CD4-positive, alpha-beta memory T cell (primary cell): ENCODE measurements around the gene SEC14L5. TPM values are rescaled to one million over a fixed set of nuclear protein-coding genes. Genes with fewer than 3 reads are reported as not detected.

Source experiments
- CTCF ChIA-PET: fragments of 350-600 bp; sonication (Branson Sonifier 250); formaldehyde crosslinking; loops from one replicate; lab custom pipeline; 2021; ENCODE audit warnings: inconsistent platforms; ENCODE audit not compliant: partially characterized antibody; lab: Charles Lee
- POLR2A ChIA-PET: fragments of 350-600 bp; sonication (Branson Sonifier 250); formaldehyde crosslinking; loops from one replicate; lab custom pipeline; 2021; ENCODE audit not compliant: partially characterized antibody; lab: Charles Lee
- DNase-seq, 5 donors: peaks; one replicate each; pipeline versions ENCODE4 v3.0.0 to v3.0.0-alpha.2; 2020 to 2022; ENCODE audit warnings: mixed read lengths in 1 of 5
- H3K27ac ChIP-seq: one replicate; pipeline ENCODE4 v1.7.0; 2013; ENCODE audit warnings: low read depth, low read length
- H3K27me3 ChIP-seq: 2 replicates; pipeline ENCODE4 v1.7.0; 2013; ENCODE audit warnings: mild to moderate bottlenecking, low read length, moderate library complexity; ENCODE audit not compliant: insufficient read depth
- H3K36me3 ChIP-seq: 2 replicates; pipeline ENCODE4 v1.7.0; 2013; ENCODE audit warnings: mild to moderate bottlenecking, low read length, moderate library complexity; ENCODE audit not compliant: insufficient read depth
- H3K4me1 ChIP-seq: 2 replicates; pipeline ENCODE4 v1.7.0; 2013; ENCODE audit warnings: mild to moderate bottlenecking, low read length, moderate library complexity; ENCODE audit not compliant: insufficient read depth
- H3K4me3 ChIP-seq, 2 donors: one replicate each; pipeline ENCODE4 v1.7.0; 2013; ENCODE audit warnings: low read length in 2 of 2, mild to moderate bottlenecking in 1 of 2
- H3K9me3 ChIP-seq, 2 donors: one replicate each; pipeline ENCODE4 v1.7.0; 2013; ENCODE audit warnings: low read length in 2 of 2, control low read depth in 1 of 2; ENCODE audit not compliant: control insufficient read depth in 1 of 2
- H3K27ac Mint-ChIP-seq, 7 donors: one replicate each; pipeline ENCODE4 v1.8.0; 2020 to 2021; ENCODE audit warnings: mixed read lengths in 7 of 7, mild to moderate bottlenecking in 6 of 7, inconsistent platforms in 3 of 7, moderate library complexity in 3 of 7
- H3K27me3 Mint-ChIP-seq, 2 donors: one replicate each; pipeline ENCODE4 v1.8.0; 2020 to 2021; ENCODE audit warnings: mixed read lengths in 2 of 2
- H3K36me3 Mint-ChIP-seq, 2 donors: one replicate each; pipeline ENCODE4 v1.8.0; 2020 to 2021; ENCODE audit warnings: mixed read lengths in 2 of 2, inconsistent platforms in 1 of 2, mild to moderate bottlenecking in 1 of 2
- H3K4me1 Mint-ChIP-seq, 4 donors: one replicate each; pipeline ENCODE4 v1.8.0; 2020 to 2021; ENCODE audit warnings: mixed read lengths in 4 of 4, mild to moderate bottlenecking in 1 of 4
- H3K4me3 Mint-ChIP-seq, 8 donors: one replicate each; pipeline ENCODE4 v1.8.0; 2020 to 2021; ENCODE audit warnings: mixed read lengths in 8 of 8, mild to moderate bottlenecking in 7 of 8, moderate library complexity in 6 of 8, inconsistent platforms in 3 of 8
- H3K9me3 Mint-ChIP-seq, 8 donors: one replicate each; pipeline ENCODE4 v1.8.0; 2020 to 2021; ENCODE audit warnings: mixed read lengths in 8 of 8, mild to moderate bottlenecking in 5 of 8, inconsistent platforms in 3 of 8, moderate library complexity in 1 of 8
- intact Hi-C: fragments of 100-400 bp; cut with micrococcal nuclease; formaldehyde crosslinking; loops from one replicate; pipeline ENCODE4 v1.15.1; 2023
- polyA plus RNA-seq, 2 donors: library from polyadenylated mRNA; unstranded; fragments of 300-500 nt; fragmentation: Illumina TruSeq; gene quantifications; one replicate each; pipeline ENCODE4 v1.2.3, GENCODE V29; 2021
- total RNA-seq, 2 experiments: library from RNA; stranded (reverse); gene quantifications; one replicate each; pipeline ENCODE4 v1.2.3, GENCODE V29; 2021

SEC14L5 gene
- total RNA-seq (not detected), polyA plus RNA-seq (not detected)

DNA sequence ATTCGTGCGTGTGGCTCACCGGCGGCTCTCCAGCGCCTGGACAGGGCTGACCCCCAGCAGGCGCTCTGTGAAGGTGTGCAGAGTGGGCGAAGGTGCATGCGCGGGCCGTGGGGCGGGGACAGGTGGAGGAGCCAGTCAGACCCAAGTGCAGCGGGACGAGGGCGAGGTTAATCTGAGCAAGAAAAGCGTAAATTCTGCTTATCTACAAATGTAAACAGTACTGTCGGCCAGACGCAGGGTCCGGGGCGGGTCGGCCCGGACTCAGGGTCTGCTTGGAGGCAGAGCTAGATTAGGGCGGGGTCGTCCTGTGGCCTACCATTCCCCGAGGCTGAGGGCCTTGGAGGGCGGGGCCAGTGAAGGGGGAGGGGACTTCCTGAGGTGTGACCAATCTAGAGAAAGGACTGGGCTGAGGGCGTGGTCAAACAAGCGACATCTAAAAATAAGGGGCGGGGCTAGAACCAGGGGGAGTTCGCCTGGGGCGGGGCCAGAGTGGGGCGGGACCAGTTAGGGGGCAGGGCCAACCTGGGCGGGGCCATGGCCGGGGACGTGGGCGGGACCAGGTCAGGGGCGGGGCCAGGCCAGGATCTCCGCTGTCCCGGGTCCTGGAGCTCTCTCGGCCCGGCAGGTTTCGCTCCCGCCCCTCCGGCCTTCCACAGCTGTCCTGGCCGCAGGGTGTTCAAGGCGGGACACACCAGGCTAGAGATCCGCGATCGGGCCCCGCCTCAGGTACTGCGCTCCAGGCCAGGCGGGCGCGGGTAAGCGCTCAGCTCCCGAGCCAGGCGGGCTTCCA, at the start of gene SEC14L5:
TSS of gene SEC14L5 (plus strand) at position 611 of the 790 bp plus-strand sequence. CDS start 994 bp downstream, outside the sequence.
- peak within 1 kb of the TSS; percentile 1 to 77 (median 57) for H3K27ac Mint-ChIP-seq
- peaks cover 12 to 28% (median 20%) of the 10 kb centered on the region in 4 donors for H3K4me1 Mint-ChIP-seq
- H3K9me3 ChIP-seq = no peaks in the 10 kb centered on the region
- H3K27me3 Mint-ChIP-seq = peaks cover 21 to 30% of the 10 kb centered on the region in 2 donors
- DNase-seq = peak; percentile 86 to 96 (median 89)
- no peaks in the 10 kb centered on the region for H3K9me3 Mint-ChIP-seq
- no peaks in the 10 kb centered on the region for H3K36me3 ChIP-seq
- ChIA-PET CTCF (interaction anchor here (1.5 kb wide), 1 partner anchor 409 kb away, joined by 4 read pairs; no protein-coding TSS in a partner anchor), POLR2A (no interaction called here)
- H3K4me1 ChIP-seq = peaks cover 16% of the 10 kb centered on the region
- no peak within 1 kb of the TSS for H3K27ac ChIP-seq
- peak within 1 kb of the TSS; percentile 78 to 92 (median 86) for H3K4me3 Mint-ChIP-seq
- H3K27me3 ChIP-seq = peaks cover 11% of the 10 kb centered on the region
- H3K4me3 ChIP-seq = peak within 1 kb of the TSS; percentile 23 to 45
- intact Hi-C loops = loop anchor here (1.0 to 10.0 kb wide), 5 partner anchors 111 to 1023 kb away; partner anchors contain the start of genes GLYR1, PAM16 and UBN1
- no peaks in the 10 kb centered on the region for H3K36me3 Mint-ChIP-seq

DNA sequence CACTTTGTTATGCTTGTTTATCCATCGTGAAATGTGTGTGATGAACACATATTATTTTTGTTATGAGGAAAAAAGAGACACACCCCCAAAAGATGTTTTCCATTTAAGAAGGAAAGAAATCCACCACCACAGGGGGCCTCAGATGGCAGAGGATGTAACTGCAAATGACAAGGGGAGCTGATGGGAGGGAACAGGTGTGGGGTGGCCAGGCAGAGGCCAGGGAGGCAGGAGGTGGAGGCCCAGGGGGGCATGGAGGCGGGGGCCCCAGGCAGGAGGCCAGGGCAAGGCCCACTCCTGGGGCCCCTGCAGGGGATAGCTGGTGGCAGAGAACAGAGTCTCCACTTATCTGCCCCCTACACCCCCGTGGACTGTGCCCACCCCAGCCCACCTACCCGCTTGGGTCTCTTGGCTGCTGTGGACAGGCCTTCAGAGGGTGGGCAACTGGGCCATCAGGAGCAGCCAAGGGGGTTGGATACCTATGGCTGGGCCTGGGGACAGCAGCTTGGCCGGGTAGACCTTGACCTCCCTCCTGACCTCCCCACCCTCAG, 49.2 kb upstream of the SEC14L5 start:
- H3K4me1 Mint-ChIP-seq = no peaks in the 10 kb centered on the region
- POLR2A ChIA-PET = no interaction called here
- intact Hi-C loops = no loop called here

GRCh38 chr16:4909825-4910224, 48.3 kb upstream of the SEC14L5 start:
- no peak overlapping the region for H3K27ac ChIP-seq
- ChIA-PET CTCF (no interaction called here), POLR2A (no interaction called here)
- H3K4me1 ChIP-seq = no peaks in the 10 kb centered on the region
- H3K4me3 ChIP-seq = no peak overlapping the region
- no peaks in the 10 kb centered on the region for H3K36me3 Mint-ChIP-seq
- H3K27me3 Mint-ChIP-seq = peaks cover 1 to 6% of the 10 kb centered on the region in 2 donors
- DNase-seq = no peak
- H3K4me3 Mint-ChIP-seq = no peak overlapping the region
- H3K36me3 ChIP-seq = no peaks in the 10 kb centered on the region
- H3K27ac Mint-ChIP-seq = no peak overlapping the region
- no peaks in the 10 kb centered on the region for H3K4me1 Mint-ChIP-seq
- H3K9me3 Mint-ChIP-seq = no peaks in the 10 kb centered on the region
- intact Hi-C loops = no loop called here
- H3K27me3 ChIP-seq = no peaks in the 10 kb centered on the region
- H3K9me3 ChIP-seq = no peaks in the 10 kb centered on the region

More for the DNA sequence above, 49.2 kb upstream of the SEC14L5 start:
- H3K4me3 ChIP-seq = no peak overlapping the region
- CTCF ChIA-PET = no interaction called here
- H3K27ac Mint-ChIP-seq = no peak overlapping the region
- H3K36me3 Mint-ChIP-seq = no peaks in the 10 kb centered on the region
- H3K9me3 Mint-ChIP-seq = no peaks in the 10 kb centered on the region
- H3K4me1 ChIP-seq = no peaks in the 10 kb centered on the region
- no peak for DNase-seq
- no peak overlapping the region for H3K27ac ChIP-seq
- H3K9me3 ChIP-seq = no peaks in the 10 kb centered on the region
- H3K27me3 Mint-ChIP-seq = peaks cover 9 to 10% of the 10 kb centered on the region in 2 donors
- H3K36me3 ChIP-seq = no peaks in the 10 kb centered on the region
- H3K4me3 Mint-ChIP-seq = no peak overlapping the region
- no peaks in the 10 kb centered on the region for H3K27me3 ChIP-seq

DNA sequence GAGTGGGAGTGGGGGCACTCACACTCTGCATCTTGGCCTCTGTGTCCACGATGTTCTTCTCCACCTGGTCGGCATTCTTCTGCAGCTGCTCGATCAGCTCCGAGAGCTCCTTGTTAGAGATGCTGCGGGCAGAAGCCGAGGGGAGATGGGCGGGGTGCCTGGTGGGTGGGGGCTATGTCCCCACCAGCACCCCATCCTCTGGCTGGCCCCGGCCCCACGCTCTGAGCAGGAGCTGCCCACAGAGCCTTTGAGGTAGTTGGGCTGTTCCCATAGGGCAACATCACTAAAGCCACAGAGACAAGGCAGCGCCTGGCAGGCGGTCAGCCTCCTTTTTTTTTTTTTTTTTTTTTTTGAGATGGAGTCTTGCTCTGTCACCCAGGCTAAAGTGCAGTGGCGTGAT, 47.3 kb upstream of the SEC14L5 start:
- H3K4me3 Mint-ChIP-seq = no peak overlapping the region
- no peak for DNase-seq
- intact Hi-C loops = no loop called here
- H3K27me3 Mint-ChIP-seq = peaks cover 0 to 2% of the 10 kb centered on the region in 2 donors
- no peak overlapping the region for H3K27ac Mint-ChIP-seq
- Histone ChIP-seq H3K4me1 (no peaks in the 10 kb centered on the region), H3K4me3 (no peak overlapping the region), H3K36me3 (no peaks in the 10 kb centered on the region), H3K27me3 (no peaks in the 10 kb centered on the region), H3K27ac (no peak overlapping the region), H3K9me3 (no peaks in the 10 kb centered on the region)
- POLR2A ChIA-PET = no interaction called here
- no peaks in the 10 kb centered on the region for H3K4me1 Mint-ChIP-seq
- CTCF ChIA-PET = no interaction called here
- no peaks in the 10 kb centered on the region for H3K9me3 Mint-ChIP-seq
- no peaks in the 10 kb centered on the region for H3K36me3 Mint-ChIP-seq

GRCh38 chr16:4911970-4912386, 46.2 kb upstream of the SEC14L5 start:
- ChIA-PET POLR2A (no interaction called here), CTCF (no interaction called here)
- Mint-ChIP-seq H3K4me3 (no peak overlapping the region), H3K27me3 (peaks cover 0 to 2% of the 10 kb centered on the region in 2 donors), H3K36me3 (no peaks in the 10 kb centered on the region), H3K4me1 (no peaks in the 10 kb centered on the region), H3K9me3 (no peaks in the 10 kb centered on the region), H3K27ac (no peak overlapping the region)
- no peak overlapping the region for H3K27ac ChIP-seq
- intact Hi-C loops = no loop called here
- H3K9me3 ChIP-seq = no peaks in the 10 kb centered on the region
- no peak overlapping the region for H3K4me3 ChIP-seq
- no peak for DNase-seq
- no peaks in the 10 kb centered on the region for H3K36me3 ChIP-seq
- H3K27me3 ChIP-seq = no peaks in the 10 kb centered on the region
- no peaks in the 10 kb centered on the region for H3K4me1 ChIP-seq

DNA sequence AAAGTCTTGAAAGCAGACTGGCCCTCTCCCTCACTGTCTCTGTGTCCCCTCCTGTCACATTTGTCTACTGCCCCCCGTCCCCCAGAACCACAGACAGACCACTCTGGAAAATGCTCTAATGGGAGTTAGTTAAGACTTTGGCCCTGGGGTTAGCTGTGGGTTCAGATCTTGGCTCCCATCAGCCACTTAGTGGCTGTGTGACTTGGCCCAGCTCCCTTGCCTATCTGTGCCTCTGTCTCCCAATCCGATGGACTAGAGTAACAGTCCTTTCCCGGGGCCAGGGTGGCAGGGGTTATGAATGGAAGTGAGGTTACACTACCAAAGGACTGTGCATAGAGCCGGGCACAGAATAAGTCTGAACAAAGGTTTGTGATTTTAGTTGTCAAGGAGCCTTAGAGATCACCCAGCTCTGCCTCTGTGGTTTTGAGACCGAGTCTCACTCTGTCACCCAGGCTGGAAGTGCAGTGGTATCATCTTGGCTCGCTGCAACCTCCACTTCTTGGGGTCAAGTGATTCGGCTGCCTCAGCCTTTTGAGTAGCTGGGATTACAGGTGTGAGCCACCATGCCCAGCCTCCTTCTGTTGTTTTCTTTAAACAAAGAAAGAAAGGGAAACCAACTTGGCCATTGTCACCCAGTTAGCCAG, 44.9 kb upstream of the SEC14L5 start:
- ChIA-PET POLR2A (no interaction called here), CTCF (no interaction called here)
- H3K9me3 ChIP-seq = no peaks in the 10 kb centered on the region
- H3K4me3 ChIP-seq = no peak overlapping the region
- no peaks in the 10 kb centered on the region for H3K27me3 ChIP-seq
- H3K4me1 ChIP-seq = no peaks in the 10 kb centered on the region
- no peaks in the 10 kb centered on the region for H3K36me3 Mint-ChIP-seq
- H3K27ac ChIP-seq = no peak overlapping the region
- no peaks in the 10 kb centered on the region for H3K9me3 Mint-ChIP-seq
- H3K27ac Mint-ChIP-seq = no peak overlapping the region
- no peaks in the 10 kb centered on the region for H3K4me1 Mint-ChIP-seq
- DNase-seq = no peak
- intact Hi-C loops = no loop called here
- H3K27me3 Mint-ChIP-seq = peaks cover 2 to 5% of the 10 kb centered on the region in 2 donors
- no peaks in the 10 kb centered on the region for H3K36me3 ChIP-seq
- no peak overlapping the region for H3K4me3 Mint-ChIP-seq

GRCh38 chr16:4913774-4914525, 44.2 kb upstream of the SEC14L5 start:
- H3K36me3 ChIP-seq = no peaks in the 10 kb centered on the region
- no peak overlapping the region for H3K27ac ChIP-seq
- Mint-ChIP-seq H3K27me3 (peaks cover 2 to 5% of the 10 kb centered on the region in 2 donors), H3K27ac (no peak overlapping the region), H3K36me3 (no peaks in the 10 kb centered on the region), H3K4me3 (no peak overlapping the region), H3K4me1 (no peaks in the 10 kb centered on the region), H3K9me3 (no peaks in the 10 kb centered on the region)
- H3K27me3 ChIP-seq = no peaks in the 10 kb centered on the region
- no peaks in the 10 kb centered on the region for H3K9me3 ChIP-seq
- intact Hi-C loops = no loop called here
- CTCF ChIA-PET = no interaction called here
- H3K4me1 ChIP-seq = no peaks in the 10 kb centered on the region
- POLR2A ChIA-PET = no interaction called here
- no peak overlapping the region for H3K4me3 ChIP-seq
- no peak for DNase-seq
